GM12873 (cell line): Measurements from ENCODE around the gene ATP2B2.

Experiments
- CTCF ChIP-seq: IDR thresholded peaks from 2 replicates; pipeline ENCODE4 v1.5.1; 2012; ENCODE audit warnings: low read depth, mild to moderate bottlenecking, moderate library complexity, low read length, control low read depth; ENCODE audit not compliant: insufficient read depth; ENCODE audit errors: missing control alignments

The ATP2B2 gene

GRCh38 chr3:10471054-10471688, 34.2 kb downstream of the ATP2B2 start:
- no peak for TF ChIP-seq CTCF

DNA sequence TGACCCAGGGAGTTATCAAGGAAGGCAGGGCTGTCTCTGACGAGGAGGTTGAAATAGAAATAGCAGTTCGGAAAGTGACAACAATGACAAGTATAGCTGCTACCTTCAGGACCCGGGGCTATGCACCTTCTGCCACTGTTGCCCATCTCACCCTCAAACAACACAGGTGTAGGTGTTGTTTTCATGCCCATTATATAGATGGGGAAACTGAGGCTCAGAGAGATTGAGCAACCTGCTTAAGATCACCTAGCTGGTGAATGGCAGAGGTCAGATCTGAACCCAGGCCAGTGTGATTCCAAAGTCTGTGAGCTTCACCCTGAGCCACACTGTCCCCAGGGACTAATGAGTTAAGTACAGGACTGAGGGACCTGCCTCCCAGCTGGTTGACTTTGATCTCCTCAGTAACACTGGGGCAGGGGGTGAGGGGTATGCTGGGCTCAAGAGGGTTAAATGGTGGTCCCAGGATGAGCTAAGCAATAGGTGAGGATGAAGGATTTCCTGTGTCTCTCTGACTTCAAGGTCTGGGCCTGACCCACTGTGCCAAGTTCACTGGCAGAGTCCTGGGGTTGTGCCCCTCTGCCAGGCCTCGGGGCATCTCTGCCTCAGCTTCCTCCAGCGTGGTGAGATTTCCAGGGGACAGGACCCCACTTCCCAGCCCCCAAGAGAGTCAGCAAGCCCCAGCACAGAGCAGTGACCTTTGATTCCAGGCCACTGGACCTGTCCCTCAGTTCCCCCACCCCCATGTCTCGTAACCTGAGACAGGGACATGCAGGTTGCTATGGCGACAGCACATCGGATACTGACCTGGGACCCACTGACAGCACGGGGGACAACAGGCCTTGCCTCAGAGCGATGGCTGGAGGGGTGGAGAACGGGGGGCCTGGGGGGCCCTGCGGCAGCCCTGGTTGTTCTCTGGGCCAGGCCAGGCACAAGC, 35.0 kb downstream of the ATP2B2 start:
- no peak for TF ChIP-seq CTCF

GRCh38 chr3:10469441-10470119, 35.8 kb downstream of the ATP2B2 start:
- TF ChIP-seq CTCF, result no peak

DNA sequence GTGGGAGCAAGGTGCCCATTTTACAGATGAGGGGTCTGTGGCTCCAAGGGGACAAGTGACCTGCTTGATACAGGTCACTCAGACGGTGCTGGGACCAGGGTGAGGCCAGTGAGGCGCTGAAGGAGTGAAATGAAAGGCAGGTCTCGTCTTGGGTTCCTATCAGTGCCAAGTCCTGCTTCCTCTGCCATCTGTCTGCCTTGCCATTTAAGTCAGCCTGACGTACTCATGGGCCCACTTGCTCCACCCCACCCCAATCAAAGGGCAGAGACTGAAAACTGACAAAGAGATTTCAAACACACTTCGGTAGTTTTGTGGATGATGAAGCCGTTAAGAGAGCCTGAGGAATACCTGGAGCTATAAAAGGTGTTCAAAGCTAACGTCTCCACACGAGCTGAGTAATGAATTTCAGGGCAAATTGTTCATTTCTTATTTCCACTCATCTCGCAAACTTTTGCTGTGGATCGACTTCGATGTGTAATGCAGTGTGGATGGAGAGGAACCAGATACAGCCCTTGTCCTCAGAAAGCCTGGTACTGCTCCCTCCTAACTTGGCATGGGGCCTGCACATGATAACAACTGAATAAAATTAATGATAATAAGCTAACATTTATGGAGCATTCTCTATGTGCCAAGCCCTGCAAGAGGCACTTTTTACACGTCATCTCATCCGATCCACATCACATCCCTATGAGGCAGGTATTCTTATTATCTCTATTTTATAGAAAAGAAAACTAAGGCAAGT, 36.6 kb downstream of the ATP2B2 start:
- TF ChIP-seq CTCF, result no peak

DNA sequence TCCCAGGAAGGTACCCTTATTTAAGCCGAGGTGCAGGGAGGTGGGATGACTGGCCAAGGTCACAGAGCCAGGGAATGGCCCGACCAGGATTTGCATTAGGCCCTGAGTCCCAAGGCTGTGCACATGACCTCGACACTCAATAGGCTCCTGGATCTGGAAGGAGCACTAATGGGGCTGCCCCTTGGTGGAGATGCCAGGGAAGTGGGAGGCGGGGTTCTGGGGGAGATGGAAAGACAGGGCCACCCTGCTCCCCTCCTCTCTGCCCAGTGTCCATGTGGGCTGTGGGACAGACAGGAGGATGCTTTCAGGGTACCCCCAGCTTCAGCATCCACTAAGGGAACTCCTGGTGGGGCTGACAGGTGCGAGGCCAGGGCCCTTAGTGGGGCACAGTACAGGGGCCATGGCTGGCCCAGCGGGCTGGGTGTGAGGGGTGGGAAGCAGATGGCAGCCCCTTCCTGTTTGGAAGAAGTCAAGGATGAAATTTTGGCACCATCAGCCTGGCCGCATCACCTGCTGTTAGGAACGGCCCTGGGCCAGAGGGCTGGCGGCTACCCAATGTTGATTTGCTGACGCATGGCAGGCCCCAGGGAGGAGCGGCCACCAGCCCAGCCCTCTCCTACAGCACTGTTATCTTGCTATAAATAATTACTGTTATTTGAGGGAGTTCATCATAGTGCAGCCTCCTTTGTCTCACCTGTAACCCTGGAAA, 37.3 kb downstream of the ATP2B2 start:
- TF ChIP-seq CTCF, result no peak

GRCh38 chr3:10467204-10467603, 38.2 kb downstream of the ATP2B2 start:
- TF ChIP-seq CTCF, result no peak
